Neural cell (in vitro differentiated cells): ENCODE data around the gene ZFP64. TPM values are rescaled to one million over a fixed set of nuclear protein-coding genes. Genes with fewer than 3 reads are reported as not detected.

Experiments
- H2AFZ ChIP-seq: fragments of 200-600, 300-800 bp; sonication (generic), shearing (Covaris generic); 2 replicates; pipeline ENCODE4 v1.6.0; 2014; ENCODE audit warnings: low read depth, mild to moderate bottlenecking, antibody characterized with exemption, low read length, moderate library complexity
- H3F3A ChIP-seq: fragments of 200-600 bp; shearing (Covaris generic); 2 replicates; pipeline ENCODE4 v1.6.1; 2016; ENCODE audit warnings: mild to moderate bottlenecking, moderate library complexity, mixed read lengths, antibody characterized with exemption, low read length; ENCODE audit not compliant: insufficient read depth, poor library complexity, severe bottlenecking
- H3K27ac ChIP-seq: fragments of 200-600, 300-800 bp; sonication (generic), shearing (Covaris generic); 2 replicates; pipeline ENCODE4 v1.5.1; 2014; ENCODE audit warnings: mild to moderate bottlenecking, low read length, moderate library complexity
- H3K27me3 ChIP-seq: fragments of 300-800, 200-600 bp; sonication (generic), shearing (Covaris generic); 2 replicates; pipeline ENCODE4 v1.6.0; 2014; ENCODE audit warnings: mild to moderate bottlenecking, low read depth, low read length, moderate library complexity; ENCODE audit not compliant: insufficient read depth
- H3K36me3 ChIP-seq: fragments of 300-800, 200-600 bp; sonication (generic), shearing (Covaris generic); 2 replicates; pipeline ENCODE4 v1.5.1; 2014; ENCODE audit warnings: mild to moderate bottlenecking, antibody characterized with exemption, low read length, moderate library complexity; ENCODE audit not compliant: insufficient read depth
- H3K4me2 ChIP-seq: fragments of 300-800, 200-600 bp; sonication (generic), shearing (Covaris generic); 2 replicates; pipeline ENCODE4 v1.6.0; 2014; ENCODE audit warnings: mild to moderate bottlenecking, low read length
- H3K4me3 ChIP-seq: fragments of 300-800, 200-600 bp; sonication (generic), shearing (Covaris generic); 2 replicates; pipeline ENCODE4 v1.5.1; 2014; ENCODE audit warnings: mild to moderate bottlenecking, low read length, moderate library complexity
- H3K79me2 ChIP-seq: fragments of 200-600 bp; shearing (Covaris generic); replicated peaks from 2 replicates; pipeline ENCODE4 v1.6.0; 2014; ENCODE audit warnings: mild to moderate bottlenecking, low read length, moderate library complexity; ENCODE audit not compliant: insufficient read depth
- H3K9ac ChIP-seq: fragments of 300-800, 200-600 bp; sonication (generic), shearing (Covaris generic); 2 replicates; pipeline ENCODE4 v1.6.1; 2016; ENCODE audit warnings: mild to moderate bottlenecking, low read length, mixed read lengths
- H3K9me2 ChIP-seq: fragments of 200-600 bp; shearing (Covaris generic); 2 replicates; pipeline ENCODE4 v1.6.1; 2016; ENCODE audit warnings: mild to moderate bottlenecking, low read length, mixed read lengths; ENCODE audit not compliant: insufficient read depth
- H3K9me3 ChIP-seq: fragments of 200-600, 300-800 bp; sonication (generic), shearing (Covaris generic); 2 replicates; pipeline ENCODE4 v1.6.1; 2016; ENCODE audit warnings: mild to moderate bottlenecking, mixed run types, low read length, moderate library complexity, mixed read lengths
- H4K20me1 ChIP-seq: fragments of 200-600 bp; shearing (Covaris generic); 2 replicates; pipeline ENCODE4 v1.6.1; 2016; ENCODE audit warnings: mild to moderate bottlenecking, mixed run types; ENCODE audit not compliant: insufficient read depth
- EP300 ChIP-seq: fragments of 450-650 bp; conservative IDR thresholded peaks from 2 replicates; pipeline ENCODE4 v1.6.1; 2014; ENCODE audit warnings: antibody characterized with exemption, mild to moderate bottlenecking, moderate library complexity; ENCODE audit not compliant: poor library complexity, severe bottlenecking
- EZH2 ChIP-seq: fragments of 200-600, 300-800 bp; shearing (Covaris generic), sonication (generic); IDR thresholded peaks from 2 replicates; pipeline ENCODE4 v1.6.1; 2014; ENCODE audit warnings: antibody characterized with exemption, low read length, borderline replicate concordance, mild to moderate bottlenecking; ENCODE audit not compliant: insufficient read depth, poor library complexity, severe bottlenecking
- MXI1 ChIP-seq: fragments of 450-650 bp; conservative IDR thresholded peaks from 2 replicates; pipeline ENCODE4 v1.6.1; 2014; ENCODE audit warnings: antibody characterized with exemption, mild to moderate bottlenecking; ENCODE audit not compliant: poor library complexity, severe bottlenecking
- POLR2AphosphoS5 ChIP-seq: IDR thresholded peaks from 2 replicates; pipeline ENCODE4 v1.6.1; 2012
- RAD21 ChIP-seq: fragments of 450-650 bp; conservative IDR thresholded peaks from 2 replicates; pipeline ENCODE4 v1.6.1; 2014; ENCODE audit warnings: antibody characterized with exemption, mild to moderate bottlenecking, moderate library complexity
- REST ChIP-seq: IDR thresholded peaks from 2 replicates; pipeline ENCODE4 v1.6.1; 2012; ENCODE audit warnings: borderline replicate concordance
- SMC3 ChIP-seq: fragments of 450-650 bp; conservative IDR thresholded peaks from 2 replicates; pipeline ENCODE4 v1.6.1; 2014; ENCODE audit warnings: antibody characterized with exemption, mild to moderate bottlenecking, moderate library complexity; ENCODE audit not compliant: poor library complexity
- TAF1 ChIP-seq: IDR thresholded peaks from 2 replicates; pipeline ENCODE4 v1.6.1; 2012; ENCODE audit warnings: low read depth
- polyA plus RNA-seq: library from polyadenylated mRNA; depleted of rRNA; stranded (reverse); fragments of >200 nt; gene quantifications from 2 replicates; pipeline ENCODE4 v1.2.3, GENCODE V29; 2014
- TF ChIP-seq, protein P1 (sequence below): fragments of 450-650 bp; IDR thresholded peaks from 2 replicates; pipeline ENCODE4 v1.5.1; 2014; ENCODE audit warnings: antibody characterized with exemption, mild to moderate bottlenecking, moderate library complexity; ENCODE audit not compliant: poor library complexity, severe bottlenecking

The ZFP64 gene
- polyA plus RNA-seq, 1 donor from 2014 or later, result 4.7 TPM

DNA sequence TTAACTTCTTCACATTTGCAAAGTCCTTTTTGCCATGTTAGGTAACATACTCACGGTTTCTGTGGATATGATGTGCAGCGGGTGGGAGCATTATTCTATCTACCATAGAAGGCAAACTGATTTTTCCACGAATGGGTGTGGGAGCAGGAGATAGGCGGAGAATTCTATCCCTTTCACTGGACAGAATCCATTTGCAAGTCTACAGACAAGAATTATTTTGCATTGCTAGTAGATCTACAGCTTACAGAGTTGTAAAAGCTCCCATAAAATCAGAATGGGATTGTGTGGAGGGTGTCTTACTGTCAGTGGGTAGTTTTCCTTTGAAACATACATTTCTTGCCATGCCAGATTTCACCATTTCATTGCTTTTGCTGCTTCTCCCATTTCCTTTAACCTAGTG lies 22.4 kb upstream of the ZFP64 start:
- Histone ChIP-seq H3K36me3 (no peaks in the 10 kb centered on the region), H4K20me1 (no peaks in the 10 kb centered on the region), H3K27ac (no peak overlapping the region), H3F3A (no peaks in the 10 kb centered on the region), H2AFZ (no peak overlapping the region), H3K9ac (no peak overlapping the region), H3K4me2 (no peak overlapping the region), H3K9me2 (no peaks in the 10 kb centered on the region), H3K9me3 (no peaks in the 10 kb centered on the region), H3K79me2 (no peaks in the 10 kb centered on the region), H3K27me3 (no peaks in the 10 kb centered on the region), H3K4me3 (no peak overlapping the region)
- no peak for TF ChIP-seq RAD21
- no peak for TF ChIP-seq REST
- TF ChIP-seq POLR2AphosphoS5, result no peak
- TF ChIP-seq EZH2, result no peak
- TF ChIP-seq SMC3, result no peak
- TF ChIP-seq EP300, result no peak
- no peak for TF ChIP-seq TAF1
- TF ChIP-seq, protein P1, sequence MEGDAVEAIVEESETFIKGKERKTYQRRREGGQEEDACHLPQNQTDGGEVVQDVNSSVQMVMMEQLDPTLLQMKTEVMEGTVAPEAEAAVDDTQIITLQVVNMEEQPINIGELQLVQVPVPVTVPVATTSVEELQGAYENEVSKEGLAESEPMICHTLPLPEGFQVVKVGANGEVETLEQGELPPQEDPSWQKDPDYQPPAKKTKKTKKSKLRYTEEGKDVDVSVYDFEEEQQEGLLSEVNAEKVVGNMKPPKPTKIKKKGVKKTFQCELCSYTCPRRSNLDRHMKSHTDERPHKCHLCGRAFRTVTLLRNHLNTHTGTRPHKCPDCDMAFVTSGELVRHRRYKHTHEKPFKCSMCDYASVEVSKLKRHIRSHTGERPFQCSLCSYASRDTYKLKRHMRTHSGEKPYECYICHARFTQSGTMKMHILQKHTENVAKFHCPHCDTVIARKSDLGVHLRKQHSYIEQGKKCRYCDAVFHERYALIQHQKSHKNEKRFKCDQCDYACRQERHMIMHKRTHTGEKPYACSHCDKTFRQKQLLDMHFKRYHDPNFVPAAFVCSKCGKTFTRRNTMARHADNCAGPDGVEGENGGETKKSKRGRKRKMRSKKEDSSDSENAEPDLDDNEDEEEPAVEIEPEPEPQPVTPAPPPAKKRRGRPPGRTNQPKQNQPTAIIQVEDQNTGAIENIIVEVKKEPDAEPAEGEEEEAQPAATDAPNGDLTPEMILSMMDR, result no peak
- TF ChIP-seq MXI1, result no peak

DNA sequence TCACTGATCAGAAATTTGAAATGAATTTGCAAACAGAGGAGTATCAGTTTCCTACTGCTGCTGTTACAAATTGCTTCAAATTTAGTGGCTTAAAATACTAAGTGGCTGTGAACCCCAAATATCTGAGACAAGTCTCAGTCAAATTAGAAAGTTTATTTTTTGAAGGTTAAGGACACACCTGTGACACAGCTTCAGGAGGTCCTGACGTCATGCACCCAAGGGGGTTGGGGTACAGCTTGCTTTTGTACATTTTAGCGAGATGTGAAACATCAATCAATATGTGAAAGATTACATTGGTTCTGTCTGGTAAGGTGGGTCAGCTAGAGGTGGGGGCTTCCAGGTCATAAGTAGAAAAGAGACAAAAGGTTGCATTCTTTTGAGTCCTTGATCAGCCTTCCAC lies 21.4 kb upstream of the ZFP64 start:
- H3K9me2 ChIP-seq, result no peaks in the 10 kb centered on the region
- no peaks in the 10 kb centered on the region for H3K79me2 ChIP-seq
- H3K9ac ChIP-seq, result no peak overlapping the region
- no peaks in the 10 kb centered on the region for H3K27me3 ChIP-seq
- no peaks in the 10 kb centered on the region for H3F3A ChIP-seq
- H3K36me3 ChIP-seq, result no peaks in the 10 kb centered on the region
- H3K9me3 ChIP-seq, result no peaks in the 10 kb centered on the region
- no peak overlapping the region for H2AFZ ChIP-seq
- H4K20me1 ChIP-seq, result no peaks in the 10 kb centered on the region
- no peak overlapping the region for H3K27ac ChIP-seq
- no peak for TF ChIP-seq MXI1
- no peak for TF ChIP-seq TAF1
- TF ChIP-seq REST, result no peak
- TF ChIP-seq, protein P1, result no peak
- TF ChIP-seq EP300, result no peak
- TF ChIP-seq SMC3, result no peak
- no peak for TF ChIP-seq EZH2
- TF ChIP-seq RAD21, result no peak
- TF ChIP-seq POLR2AphosphoS5, result no peak
- H3K4me3 ChIP-seq, result no peak overlapping the region
- H3K4me2 ChIP-seq, result no peak overlapping the region
